IMR-90 (cell line): Measurements from ENCODE around the gene BPTF. TPM values are rescaled to one million over a fixed set of nuclear protein-coding genes. Genes with fewer than 3 reads are reported as not detected.

Experiments used
- ATAC-seq: fragments of 200-7000 bp; cut with Tn5 transposase; 2 replicates; pipeline ENCODE4 v1.9.1; 2020; ENCODE audit warnings: low read depth, mild to moderate bottlenecking, moderate library complexity
- BruUV-seq: library from RNA; stranded (reverse); fragments of 400-500 nt; replicated peaks from 2 replicates; lab custom pipeline; 2021; lab: Mats Ljungman, UMichigan
- CTCF ChIA-PET: fragments of 300-600 bp; formaldehyde crosslinking; extraction: SDS; loops from one replicate; lab custom pipeline; 2021; ENCODE audit warnings: antibody characterized with exemption; lab: Yijun Ruan, JAX
- POLR2A ChIA-PET: fragments of 300-600 bp; sonication (Branson Sonifier 250); formaldehyde crosslinking; loops from one replicate; lab custom pipeline; 2022; ENCODE audit warnings: antibody characterized with exemption; ENCODE audit not compliant: unreplicated experiment; lab: Charles Lee
- DNase-seq: peaks from one replicate; pipeline ENCODE4 v3.0.0; 2013
- H2AFZ ChIP-seq: replicated peaks from 2 replicates; pipeline ENCODE3; 2013; ENCODE audit warnings: low read length, mild to moderate bottlenecking; ENCODE audit not compliant: poor library complexity
- H2AK5ac ChIP-seq: 2 replicates; pipeline ENCODE4 v1.6.1; 2013; ENCODE audit warnings: low read depth, low read length, inconsistent platforms
- H2AK9ac ChIP-seq: replicated peaks from 2 replicates; pipeline ENCODE3; 2013; ENCODE audit warnings: mild to moderate bottlenecking, low read depth, low read length, moderate library complexity; ENCODE audit not compliant: poor library complexity
- H2BK120ac ChIP-seq: 2 replicates; pipeline ENCODE4 v1.6.1; 2013; ENCODE audit warnings: low read depth, low read length, inconsistent platforms
- H2BK15ac ChIP-seq: 3 replicates; pipeline ENCODE4 v1.6.1; 2013; ENCODE audit warnings: low read depth, low read length, inconsistent platforms
- H2BK20ac ChIP-seq: 2 replicates; pipeline ENCODE4 v1.6.1; 2013; ENCODE audit warnings: low read depth, mild to moderate bottlenecking, inconsistent platforms, low read length, moderate library complexity
- H2BK5ac ChIP-seq: 2 replicates; pipeline ENCODE4 v1.6.1; 2013; ENCODE audit warnings: mild to moderate bottlenecking, low read depth, low read length, inconsistent platforms; ENCODE audit not compliant: poor library complexity, severe bottlenecking
- H3K14ac ChIP-seq: replicated peaks from 2 replicates; pipeline ENCODE4 v1.6.1; 2013; ENCODE audit warnings: low read depth, low read length, inconsistent platforms
- H3K18ac ChIP-seq: 2 replicates; pipeline ENCODE4 v1.6.1; 2013; ENCODE audit warnings: low read depth, low read length, control low read depth
- H3K23ac ChIP-seq: 2 replicates; pipeline ENCODE4 v1.6.1; 2013; ENCODE audit warnings: low read depth, low read length, inconsistent platforms
- H3K27ac ChIP-seq: 2 replicates; pipeline ENCODE4 v1.5.1; 2013; ENCODE audit warnings: mild to moderate bottlenecking, control low read depth, low read length; ENCODE audit not compliant: insufficient read depth
- H3K27me3 ChIP-seq: 2 replicates; pipeline ENCODE4 v1.6.1; 2013; ENCODE audit warnings: low read length; ENCODE audit not compliant: control insufficient read depth, insufficient read depth
- H3K36me3 ChIP-seq: 2 replicates; pipeline ENCODE4 v1.6.1; 2013; ENCODE audit warnings: low read length, mixed read lengths; ENCODE audit not compliant: control insufficient read depth, insufficient read depth
- H3K4ac ChIP-seq: 2 replicates; pipeline ENCODE4 v1.6.1; 2013; ENCODE audit warnings: low read depth, low read length, inconsistent platforms
- H3K4me1 ChIP-seq: 2 replicates; pipeline ENCODE4 v1.6.1; 2013; ENCODE audit warnings: low read length, mixed read lengths; ENCODE audit not compliant: control insufficient read depth, insufficient read depth
- H3K4me2 ChIP-seq: 2 replicates; pipeline ENCODE4 v1.6.1; 2013; ENCODE audit warnings: low read depth, mild to moderate bottlenecking, control low read depth, low read length, moderate library complexity
- H3K4me3 ChIP-seq: 2 replicates; pipeline ENCODE4 v1.5.1; 2013; ENCODE audit warnings: low read depth, mild to moderate bottlenecking, control low read depth, low read length, moderate library complexity; ENCODE audit not compliant: insufficient read depth
- H3K56ac ChIP-seq: 2 replicates; pipeline ENCODE4 v1.6.1; 2013; ENCODE audit warnings: low read length, inconsistent platforms; ENCODE audit not compliant: insufficient read depth; ENCODE audit errors: extremely low read depth
- H3K79me1 ChIP-seq, 2 experiments: 2 replicates each; pipeline ENCODE4 v1.6.1; 2013; ENCODE audit warnings: low read length in 2 of 2, inconsistent platforms in 1 of 2, low read depth in 1 of 2
- H3K9ac ChIP-seq: 2 replicates; pipeline ENCODE4 v1.6.1; 2013; ENCODE audit warnings: low read depth, low read length, control low read depth
- H3K9me1 ChIP-seq: 2 replicates; pipeline ENCODE4 v1.6.1; 2013; ENCODE audit warnings: low read length, inconsistent platforms; ENCODE audit not compliant: insufficient read depth
- H3K9me3 ChIP-seq: 2 replicates; pipeline ENCODE4 v1.6.1; 2013; ENCODE audit warnings: low read length; ENCODE audit not compliant: control insufficient read depth, insufficient read depth
- H4K20me1 ChIP-seq: 2 replicates; pipeline ENCODE4 v1.6.1; 2013; ENCODE audit warnings: low read length, inconsistent platforms; ENCODE audit not compliant: insufficient read depth
- H4K5ac ChIP-seq: 2 replicates; pipeline ENCODE4 v1.6.1; 2013; ENCODE audit warnings: mild to moderate bottlenecking, low read depth, low read length, control low read depth
- H4K8ac ChIP-seq, 2 experiments: 2 replicates each; pipeline ENCODE4 v1.6.1; 2013; ENCODE audit warnings: low read depth in 2 of 2, low read length in 2 of 2, control low read depth in 1 of 2, inconsistent platforms in 1 of 2
- H4K91ac ChIP-seq: 2 replicates; pipeline ENCODE4 v1.6.1; 2013; ENCODE audit warnings: low read depth, low read length, inconsistent platforms; ENCODE audit not compliant: insufficient read depth
- BHLHE40 ChIP-seq: fragments of 150-350 bp; IDR thresholded peaks from 2 replicates; pipeline ENCODE4 v1.6.1; 2016; ENCODE audit warnings: mild to moderate bottlenecking, low read depth, low read length
- CEBPB ChIP-seq: IDR thresholded peaks from 2 replicates; pipeline ENCODE4 v1.6.1; 2012; ENCODE audit warnings: low read depth, low read length, improper control_type of control experiment
- CHD1 ChIP-seq: IDR thresholded peaks from 2 replicates; pipeline ENCODE4 v1.6.1; 2012; ENCODE audit warnings: low read depth, low read length, improper control_type of control experiment
- FOS ChIP-seq: fragments of 150-350 bp; IDR thresholded peaks from 2 replicates; pipeline ENCODE4 v1.6.1; 2016; ENCODE audit warnings: low read depth, low read length
- MAFK ChIP-seq: IDR thresholded peaks from 2 replicates; pipeline ENCODE4 v1.6.1; 2012; ENCODE audit warnings: low read depth, low read length, improper control_type of control experiment
- MAZ ChIP-seq: IDR thresholded peaks from 2 replicates; pipeline ENCODE4 v1.6.1; 2012; ENCODE audit warnings: low read depth, mild to moderate bottlenecking, low read length, improper control_type of control experiment, moderate library complexity, borderline replicate concordance
- MXI1 ChIP-seq: IDR thresholded peaks from 2 replicates; pipeline ENCODE4 v1.6.1; 2012; ENCODE audit warnings: low read depth, mild to moderate bottlenecking, low read length, moderate library complexity, borderline replicate concordance
- NFE2L2 ChIP-seq: fragments of 150-350 bp; IDR thresholded peaks from 2 replicates; pipeline ENCODE4 v1.6.1; 2016; ENCODE audit warnings: low read depth, mild to moderate bottlenecking, low read length
- POLR2A ChIP-seq: IDR thresholded peaks from 2 replicates; pipeline ENCODE4 v1.6.1; 2012; ENCODE audit warnings: mild to moderate bottlenecking, low read depth, low read length
- RAD21 ChIP-seq: IDR thresholded peaks from 2 replicates; pipeline ENCODE4 v1.6.1; 2012; ENCODE audit warnings: low read length, improper control_type of control experiment
- RCOR1 ChIP-seq: IDR thresholded peaks from 2 replicates; pipeline ENCODE4 v1.6.1; 2012; ENCODE audit warnings: mild to moderate bottlenecking, low read length, improper control_type of control experiment; ENCODE audit not compliant: insufficient replicate concordance
- RFX5 ChIP-seq: IDR thresholded peaks from 2 replicates; pipeline ENCODE4 v1.8.0; 2012; ENCODE audit warnings: low read depth, mild to moderate bottlenecking, low read length, moderate library complexity
- SMC3 ChIP-seq: fragments of 150-350 bp; IDR thresholded peaks from 2 replicates; pipeline ENCODE4 v1.6.1; 2016; ENCODE audit warnings: low read depth, mild to moderate bottlenecking, antibody characterized with exemption, low read length, moderate library complexity
- WGBS, 2 experiments: methylation state at CpG; one replicate each; pipeline versions ENCODE4 v1.1.5 to v1.1.7; 2013; ENCODE audit warnings: missing lambda C conversion rate in 2 of 2; ENCODE audit not compliant: insufficient read length in 1 of 2; ENCODE audit errors: extremely low coverage in 2 of 2; 5-methylcytosine and 5-hydroxymethylcytosine counted together
- dilution Hi-C: fragments of 300-500 bp; cut with HindIII; formaldehyde crosslinking; loops from one replicate; pipeline ENCODE4 v1.14.3; 2018; ENCODE audit warnings: low sequenced_read_pairs; ENCODE audit not compliant: unreplicated experiment
- in situ Hi-C: fragments of 300-500 bp; cut with MboI; formaldehyde crosslinking; loops from 3 replicates; pipeline ENCODE4 v1.14.3; 2019; ENCODE audit warnings: low sequenced_read_pairs, inconsistent platforms, mixed read lengths
- intact Hi-C: fragments of 100-400 bp; cut with micrococcal nuclease; formaldehyde crosslinking; loops from 2 replicates; pipeline ENCODE4 v1.10.0; 2022
- polyA plus RNA-seq, 3 experiments: library from polyadenylated mRNA; depleted of rRNA; stranded (reverse); fragments of >200 nt; gene quantifications; 2 replicates each; pipeline ENCODE4 v1.2.3, GENCODE V29; 2012; ENCODE audit warnings: low replicate concordance in 1 of 3
- total RNA-seq: library from RNA; depleted of rRNA; stranded (reverse); fragments of >200 nt; gene quantifications from 2 replicates; pipeline ENCODE4 v1.2.3, GENCODE V29; 2012
- TF ChIP-seq, protein P1 (sequence below): conservative IDR thresholded peaks from 2 replicates; pipeline ENCODE4 v1.5.1; 2012; ENCODE audit warnings: mild to moderate bottlenecking, low read depth, low read length, improper control_type of control experiment
- TF ChIP-seq, protein P2 (sequence below): fragments of 150-350 bp; IDR thresholded peaks from 2 replicates; pipeline ENCODE4 v1.6.1; 2017; ENCODE audit warnings: mild to moderate bottlenecking, antibody characterized with exemption, low read length, low read depth
- TF ChIP-seq, protein P3 (sequence below): fragments of 150-350 bp; IDR thresholded peaks from 2 replicates; pipeline ENCODE4 v1.6.1; 2016; ENCODE audit warnings: low read depth, mild to moderate bottlenecking, low read length, moderate library complexity, borderline replicate concordance

BPTF gene
- total and polyA plus RNA-seq, 2 of the 4 experiments (the other 2 are of a cell fraction) = 32.3 to 35.7 TPM

DNA sequence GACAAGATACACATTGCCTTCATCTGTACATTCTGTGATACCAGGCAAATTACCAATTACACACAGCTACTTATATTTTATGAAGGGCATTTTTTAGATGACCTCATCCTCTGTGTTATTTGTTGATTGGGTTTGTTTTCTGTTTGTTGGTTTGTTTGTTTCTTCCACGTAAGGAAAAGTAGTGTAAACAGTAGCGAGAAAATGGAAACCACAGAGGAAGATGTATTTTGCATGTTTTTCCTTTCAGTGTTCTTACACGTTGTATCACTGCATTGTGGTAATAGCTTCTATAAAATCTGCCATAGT, 158.0 kb downstream of the BPTF start:
- dilution Hi-C loops = no loop called here
- no peak overlapping the region for H4K91ac ChIP-seq
- POLR2A ChIA-PET = no interaction called here
- H3K14ac ChIP-seq = no peak overlapping the region
- H3K9me3 ChIP-seq = peaks cover 6% of the 10 kb centered on the region; the same call in 1 of the 2 replicates
- H3K56ac ChIP-seq = no peak overlapping the region
- H3K4me3 ChIP-seq = no peak overlapping the region
- H2AK9ac ChIP-seq = no peak overlapping the region
- no peak overlapping the region for H2AFZ ChIP-seq
- H3K23ac ChIP-seq = no peak overlapping the region
- no peaks in the 10 kb centered on the region; a peak in 1 of 4 replicates for H3K79me1 ChIP-seq
- H2BK120ac ChIP-seq = no peak overlapping the region
- in situ Hi-C loops = no loop called here
- TF ChIP-seq MAZ = no peak
- TF ChIP-seq RFX5 = no peak
- TF ChIP-seq, protein P1, sequence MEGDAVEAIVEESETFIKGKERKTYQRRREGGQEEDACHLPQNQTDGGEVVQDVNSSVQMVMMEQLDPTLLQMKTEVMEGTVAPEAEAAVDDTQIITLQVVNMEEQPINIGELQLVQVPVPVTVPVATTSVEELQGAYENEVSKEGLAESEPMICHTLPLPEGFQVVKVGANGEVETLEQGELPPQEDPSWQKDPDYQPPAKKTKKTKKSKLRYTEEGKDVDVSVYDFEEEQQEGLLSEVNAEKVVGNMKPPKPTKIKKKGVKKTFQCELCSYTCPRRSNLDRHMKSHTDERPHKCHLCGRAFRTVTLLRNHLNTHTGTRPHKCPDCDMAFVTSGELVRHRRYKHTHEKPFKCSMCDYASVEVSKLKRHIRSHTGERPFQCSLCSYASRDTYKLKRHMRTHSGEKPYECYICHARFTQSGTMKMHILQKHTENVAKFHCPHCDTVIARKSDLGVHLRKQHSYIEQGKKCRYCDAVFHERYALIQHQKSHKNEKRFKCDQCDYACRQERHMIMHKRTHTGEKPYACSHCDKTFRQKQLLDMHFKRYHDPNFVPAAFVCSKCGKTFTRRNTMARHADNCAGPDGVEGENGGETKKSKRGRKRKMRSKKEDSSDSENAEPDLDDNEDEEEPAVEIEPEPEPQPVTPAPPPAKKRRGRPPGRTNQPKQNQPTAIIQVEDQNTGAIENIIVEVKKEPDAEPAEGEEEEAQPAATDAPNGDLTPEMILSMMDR = no peak
- no peak for TF ChIP-seq RAD21
- no peak for TF ChIP-seq CEBPB
- TF ChIP-seq POLR2A = no peak
- no peak for TF ChIP-seq FOS
- no peak for TF ChIP-seq CHD1
- no peak for TF ChIP-seq NFE2L2
- TF ChIP-seq BHLHE40 = no peak
- no peak for TF ChIP-seq MAFK
- TF ChIP-seq SMC3 = no peak
- TF ChIP-seq, protein P2, sequence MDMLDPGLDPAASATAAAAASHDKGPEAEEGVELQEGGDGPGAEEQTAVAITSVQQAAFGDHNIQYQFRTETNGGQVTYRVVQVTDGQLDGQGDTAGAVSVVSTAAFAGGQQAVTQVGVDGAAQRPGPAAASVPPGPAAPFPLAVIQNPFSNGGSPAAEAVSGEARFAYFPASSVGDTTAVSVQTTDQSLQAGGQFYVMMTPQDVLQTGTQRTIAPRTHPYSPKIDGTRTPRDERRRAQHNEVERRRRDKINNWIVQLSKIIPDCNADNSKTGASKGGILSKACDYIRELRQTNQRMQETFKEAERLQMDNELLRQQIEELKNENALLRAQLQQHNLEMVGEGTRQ = no peak
- TF ChIP-seq, protein P3, sequence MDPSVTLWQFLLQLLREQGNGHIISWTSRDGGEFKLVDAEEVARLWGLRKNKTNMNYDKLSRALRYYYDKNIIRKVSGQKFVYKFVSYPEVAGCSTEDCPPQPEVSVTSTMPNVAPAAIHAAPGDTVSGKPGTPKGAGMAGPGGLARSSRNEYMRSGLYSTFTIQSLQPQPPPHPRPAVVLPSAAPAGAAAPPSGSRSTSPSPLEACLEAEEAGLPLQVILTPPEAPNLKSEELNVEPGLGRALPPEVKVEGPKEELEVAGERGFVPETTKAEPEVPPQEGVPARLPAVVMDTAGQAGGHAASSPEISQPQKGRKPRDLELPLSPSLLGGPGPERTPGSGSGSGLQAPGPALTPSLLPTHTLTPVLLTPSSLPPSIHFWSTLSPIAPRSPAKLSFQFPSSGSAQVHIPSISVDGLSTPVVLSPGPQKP = no peak
- no peak for TF ChIP-seq MXI1
- no peak for TF ChIP-seq RCOR1
- ATAC-seq (no peak), DNase-seq (no peak)
- no peak overlapping the region for H2BK5ac ChIP-seq
- H4K20me1 ChIP-seq = peaks cover 5% of the 10 kb centered on the region
- no peak overlapping the region for H3K4ac ChIP-seq
- no TSS peak for BruUV-seq
- CTCF ChIA-PET = no interaction called here
- no CpG with 5 or more reads among the region's 3 CpGs for WGBS, 2 experiments
- no peak overlapping the region for H2AK5ac ChIP-seq
- H3K27me3 ChIP-seq = no peaks in the 10 kb centered on the region
- no peaks in the 10 kb centered on the region for H3K9me1 ChIP-seq
- no peak overlapping the region for H2BK15ac ChIP-seq
- peaks cover 9% of the 10 kb centered on the region; the same call in 1 of the 2 replicates for H3K36me3 ChIP-seq
- no peak overlapping the region for H2BK20ac ChIP-seq
- no peak overlapping the region for H4K8ac ChIP-seq
- no peak overlapping the region for H3K9ac ChIP-seq
- H3K18ac ChIP-seq = no peak overlapping the region
- H3K4me2 ChIP-seq = no peak overlapping the region
- no peak overlapping the region for H4K5ac ChIP-seq
- intact Hi-C loops = no loop called here
- no peak overlapping the region for H3K27ac ChIP-seq
- peaks cover 2% of the 10 kb centered on the region for H3K4me1 ChIP-seq
